Bone marrow (tissue), 2 donors: ENCODE measurements around the gene COPZ2.
"Not testable (repeated sequence)": the region's sequence is repeated elsewhere in the genome, so short reads cannot be mapped to it uniquely, and the experiment has no call there.

Experiments used
- DNase-seq, 2 donors: peaks; one replicate each; lab custom pipeline; 2025; lab: John Stamatoyannopoulos, UW

The COPZ2 gene

DNA sequence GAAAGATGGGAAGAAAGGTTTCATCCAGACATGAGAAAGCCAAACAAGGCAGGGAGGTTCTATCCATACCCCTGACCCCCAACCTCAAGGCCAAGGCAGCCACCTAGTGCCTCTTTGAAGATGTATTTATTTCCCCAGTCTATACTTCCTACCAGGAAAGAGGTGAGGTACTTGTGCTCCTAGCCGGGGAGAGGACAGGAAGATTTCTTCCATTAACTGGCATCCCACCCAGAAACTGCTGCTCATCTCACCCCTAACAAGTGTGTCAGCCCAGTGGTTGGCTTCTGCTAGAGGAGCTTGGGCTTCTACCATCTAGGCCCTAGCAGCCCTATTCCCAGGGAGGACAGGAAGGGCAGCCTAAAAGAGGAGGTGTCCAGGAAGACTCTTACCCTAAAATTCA is 8.9 kb downstream of the COPZ2 start:
- no peak for DNase-seq

GRCh38 chr17:48027322-48027981 is 10.1 kb downstream of the COPZ2 start:
- no peak for DNase-seq

- DNase-seq: peak; percentile 33 to 62
Measured at GRCh38 chr17:48026502-48027321, 10.9 kb downstream of the COPZ2 start.

DNA sequence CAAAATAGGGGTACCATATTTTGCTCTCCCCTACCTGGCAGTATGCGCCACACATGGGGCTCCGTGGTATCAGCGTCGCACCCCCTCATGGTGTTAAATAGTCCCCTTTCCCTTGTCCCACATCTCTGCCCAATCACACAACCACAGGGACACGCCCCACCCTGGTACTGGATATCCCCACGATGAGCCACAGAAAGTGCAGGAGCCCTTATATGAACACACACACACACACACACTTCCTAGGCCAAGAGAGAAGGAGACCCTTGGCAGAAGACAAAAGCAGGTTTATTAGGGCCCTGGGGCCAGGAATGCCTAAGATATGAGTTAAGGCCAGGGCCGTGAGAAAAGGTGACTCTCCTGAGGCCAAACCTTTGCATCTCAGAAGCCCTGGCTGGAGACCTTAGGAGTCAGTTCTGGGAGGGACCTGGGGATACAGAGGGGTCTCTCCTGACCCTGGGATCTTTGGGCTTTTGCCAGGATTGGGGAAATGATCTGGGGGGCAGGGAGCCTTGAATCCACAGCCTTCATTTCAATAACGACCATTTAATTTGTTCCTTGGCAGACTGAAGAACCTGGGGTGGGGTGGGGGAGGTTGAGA is 11.6 kb downstream of the COPZ2 start:
- no peak for DNase-seq

DNA sequence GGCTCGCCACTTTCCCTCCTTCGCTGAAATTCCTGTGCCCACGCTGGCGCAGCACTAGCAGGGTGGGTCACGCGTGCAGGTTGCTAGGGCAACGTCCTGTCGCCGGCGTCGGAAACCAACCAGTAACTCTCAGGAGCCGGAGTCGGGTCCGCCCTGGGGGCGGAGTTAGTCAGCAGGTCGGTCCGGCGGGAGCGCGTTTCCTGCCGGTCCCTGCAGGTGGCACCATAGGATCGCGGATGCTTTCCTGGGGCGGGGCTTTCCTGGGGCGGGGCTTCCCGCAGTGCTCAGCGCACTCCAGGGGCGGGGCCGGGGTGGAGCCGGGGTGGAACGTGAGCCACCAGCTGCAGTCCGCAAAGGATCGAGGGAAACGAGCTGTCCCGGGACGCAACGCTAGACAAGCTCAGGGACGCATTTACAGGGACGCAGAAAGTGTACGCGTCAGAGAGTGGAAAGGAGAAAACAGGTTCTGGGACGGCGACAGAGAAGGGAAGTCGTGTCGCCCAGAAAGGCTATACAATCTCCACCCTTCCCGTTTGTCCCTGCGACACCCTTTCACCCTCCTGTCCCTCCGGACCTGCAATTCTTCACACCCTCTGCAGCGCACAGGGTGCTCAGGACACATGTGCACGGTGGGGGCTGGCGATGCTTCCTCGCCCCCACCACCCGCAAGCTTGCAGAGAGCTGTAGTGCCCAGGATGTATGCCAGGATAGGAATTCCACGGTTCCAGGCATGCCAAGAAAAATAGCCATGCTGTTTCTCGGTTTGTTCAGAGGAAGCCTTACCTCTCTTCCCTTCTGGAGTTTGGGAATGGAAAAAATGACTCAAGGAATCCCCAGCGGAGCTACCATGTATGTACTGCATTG is 12.3 kb downstream of the COPZ2 start:
- DNase-seq: peak; percentile 92 to 93

GRCh38 chr17:48024149-48025039 is 13.2 kb downstream of the COPZ2 start:
- peak in 1 of 2 donors; percentile 50 for DNase-seq

GRCh38 chr17:48023400-48024148 is 14.0 kb downstream of the COPZ2 start:
- DNase-seq: peak in 1 of 2 donors; percentile 57

- no peak for DNase-seq
Measured at GRCh38 chr17:48022901-48023300, 14.7 kb downstream of the COPZ2 start.

GRCh38 chr17:48021934-48022333 is 15.7 kb downstream of the COPZ2 start:
- no peak for DNase-seq

- DNase-seq: not testable (repeated sequence)
Measured at GRCh38 chr17:48017817-48018158, 19.8 kb downstream of the COPZ2 start.

DNA sequence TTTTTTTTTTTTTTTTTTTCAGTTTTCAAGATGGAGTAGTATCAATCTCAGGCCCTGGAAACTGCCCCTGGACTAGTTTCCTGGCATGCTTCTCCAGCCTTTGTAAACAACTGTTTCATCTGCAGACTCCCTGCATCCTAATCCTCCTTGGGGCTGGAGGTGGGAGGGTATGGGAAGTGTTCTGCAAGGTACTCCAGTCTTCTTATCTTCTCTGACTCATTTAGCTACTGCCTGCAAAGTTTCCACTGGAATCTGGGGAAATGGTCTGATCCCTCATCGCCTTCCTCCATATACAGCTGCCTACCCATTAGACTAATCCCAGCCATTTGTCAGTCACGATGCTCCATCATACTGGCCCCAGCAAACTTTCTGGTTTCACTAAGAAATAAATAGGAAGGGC is 21.5 kb downstream of the COPZ2 start:
- DNase-seq: no peak

DNA sequence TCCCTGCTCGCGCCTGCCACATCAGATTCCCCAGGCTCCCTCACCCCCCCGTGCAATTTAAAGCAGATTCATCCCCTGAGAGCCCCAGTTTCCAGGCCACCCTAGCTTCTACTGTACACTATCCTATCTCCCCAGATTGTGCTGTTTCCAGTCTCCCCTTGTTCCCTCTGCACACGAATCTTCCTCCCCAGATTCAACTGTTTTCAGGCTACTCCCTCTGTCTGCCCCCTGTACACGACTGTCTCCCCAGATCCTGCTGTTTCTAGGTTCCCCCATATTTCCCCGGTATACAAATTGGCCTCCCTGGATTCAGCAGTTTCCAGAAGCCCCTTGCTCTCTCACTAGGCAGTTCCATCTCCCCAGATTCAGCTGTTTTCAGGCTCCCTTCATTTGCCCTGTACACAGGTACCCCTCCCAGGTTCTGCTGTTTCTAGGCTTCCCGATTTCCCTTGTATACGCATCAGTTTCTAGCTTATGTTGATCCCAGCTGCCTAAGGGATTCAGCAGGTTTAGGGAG is 22.9 kb downstream of the COPZ2 start:
- DNase-seq: no peak

- no peak for DNase-seq
Measured at GRCh38 chr17:48013876-48014594, 23.6 kb downstream of the COPZ2 start.

DNA sequence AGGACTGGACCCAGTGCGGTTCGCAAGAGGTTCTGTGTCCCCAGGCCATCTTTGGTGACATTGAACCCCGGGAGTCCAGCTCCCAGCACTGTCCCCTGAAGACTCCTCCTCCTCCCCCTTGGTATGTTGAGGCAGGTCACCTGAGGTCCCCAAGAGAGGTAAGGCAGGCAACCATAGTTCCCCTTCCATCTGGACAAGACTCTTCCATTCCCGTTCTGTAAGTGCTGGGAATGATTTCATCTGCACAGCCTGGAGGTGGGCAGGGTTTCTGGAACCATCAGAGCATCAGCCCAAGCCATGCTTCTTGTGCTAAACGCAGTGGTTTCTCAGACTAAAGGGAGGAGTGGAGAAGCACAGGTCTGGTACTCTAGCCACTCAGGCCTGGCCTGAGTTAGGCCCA is 24.9 kb downstream of the COPZ2 start:
- no peak for DNase-seq

GRCh38 chr17:48012151-48012520 is 25.5 kb downstream of the COPZ2 start:
- DNase-seq: no peak

GRCh38 chr17:48011405-48012150 is 26.0 kb downstream of the COPZ2 start:
- peak in 1 of 2 donors; percentile 54 for DNase-seq

DNA sequence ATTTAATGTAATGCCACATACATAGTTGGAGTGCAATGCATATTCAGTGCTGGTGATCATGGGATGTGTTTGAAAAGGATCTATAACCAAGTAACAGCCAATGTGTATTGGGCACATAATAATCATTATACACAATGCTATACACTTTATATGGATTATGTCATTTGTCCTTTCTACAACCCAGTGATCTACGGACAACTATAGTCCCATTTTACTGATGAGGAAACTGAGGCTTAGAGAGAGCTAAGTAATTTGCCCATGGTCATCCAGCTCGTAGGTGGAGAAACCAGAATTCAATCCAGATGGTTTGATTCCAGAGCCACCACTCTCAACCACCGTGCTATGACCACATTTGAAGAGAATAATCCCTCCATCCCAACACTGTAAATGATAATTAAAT is 27.4 kb downstream of the COPZ2 start:
- no peak for DNase-seq

- DNase-seq: no peak
Measured at GRCh38 chr17:48006936-48007709, 30.5 kb downstream of the COPZ2 start.
